Midbrain (tissue), 1 donor: Measurements from ENCODE around the gene LASP1.

Experiments
- DNase-seq: peaks from one replicate; lab custom pipeline; 2025; lab: John Stamatoyannopoulos, UW

The LASP1 gene

GRCh38 chr17:38868817-38869525, 887 bp upstream of the LASP1 start:
- DNase-seq, result peak; percentile 91

DNA sequence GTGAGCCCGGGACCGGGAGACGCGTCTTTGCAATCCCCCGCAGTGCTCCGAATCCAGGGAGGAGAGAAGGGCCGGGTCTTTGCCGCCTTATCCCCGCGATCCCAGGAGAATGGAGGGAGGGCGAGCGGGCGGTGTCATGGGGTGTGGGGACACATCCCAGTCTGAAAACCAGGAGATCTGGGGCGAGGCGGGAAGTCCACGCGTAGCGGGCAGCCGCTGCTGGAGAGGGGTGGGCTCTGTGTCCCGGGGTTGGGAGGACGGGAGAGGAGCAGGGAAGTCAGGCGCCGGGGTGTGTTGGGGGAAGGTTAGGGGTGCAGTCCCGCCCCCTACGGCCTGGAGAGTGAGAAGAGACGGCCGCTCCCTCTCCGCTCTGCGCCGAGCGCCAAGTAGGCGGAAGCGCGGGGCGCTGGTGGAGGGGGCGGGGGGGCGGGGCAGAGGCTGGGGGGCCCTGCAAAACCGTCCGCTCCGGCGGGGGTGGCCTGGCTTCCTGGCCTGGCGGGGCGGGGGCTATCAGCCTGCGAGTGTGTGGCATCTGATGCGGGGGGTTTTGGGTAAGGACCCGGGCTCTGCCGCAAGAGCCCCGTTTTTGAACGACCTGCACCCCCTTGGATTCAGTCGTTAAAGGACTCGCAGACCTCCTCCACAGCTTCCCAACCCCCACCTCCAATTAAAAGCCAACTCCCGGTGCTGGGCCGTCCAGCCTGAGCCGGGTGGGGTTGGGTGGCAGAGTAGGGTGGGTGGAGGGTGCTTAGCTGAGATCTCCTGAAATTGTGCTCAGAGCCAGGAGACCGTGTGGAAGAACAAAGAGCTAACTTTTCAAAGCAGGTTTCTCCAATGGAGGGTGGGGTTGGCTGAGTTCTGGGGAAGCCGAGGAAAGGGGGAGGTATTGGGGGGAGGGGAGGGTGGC, 654 bp downstream of the LASP1 start:
- DNase-seq, result peak; percentile 65

DNA sequence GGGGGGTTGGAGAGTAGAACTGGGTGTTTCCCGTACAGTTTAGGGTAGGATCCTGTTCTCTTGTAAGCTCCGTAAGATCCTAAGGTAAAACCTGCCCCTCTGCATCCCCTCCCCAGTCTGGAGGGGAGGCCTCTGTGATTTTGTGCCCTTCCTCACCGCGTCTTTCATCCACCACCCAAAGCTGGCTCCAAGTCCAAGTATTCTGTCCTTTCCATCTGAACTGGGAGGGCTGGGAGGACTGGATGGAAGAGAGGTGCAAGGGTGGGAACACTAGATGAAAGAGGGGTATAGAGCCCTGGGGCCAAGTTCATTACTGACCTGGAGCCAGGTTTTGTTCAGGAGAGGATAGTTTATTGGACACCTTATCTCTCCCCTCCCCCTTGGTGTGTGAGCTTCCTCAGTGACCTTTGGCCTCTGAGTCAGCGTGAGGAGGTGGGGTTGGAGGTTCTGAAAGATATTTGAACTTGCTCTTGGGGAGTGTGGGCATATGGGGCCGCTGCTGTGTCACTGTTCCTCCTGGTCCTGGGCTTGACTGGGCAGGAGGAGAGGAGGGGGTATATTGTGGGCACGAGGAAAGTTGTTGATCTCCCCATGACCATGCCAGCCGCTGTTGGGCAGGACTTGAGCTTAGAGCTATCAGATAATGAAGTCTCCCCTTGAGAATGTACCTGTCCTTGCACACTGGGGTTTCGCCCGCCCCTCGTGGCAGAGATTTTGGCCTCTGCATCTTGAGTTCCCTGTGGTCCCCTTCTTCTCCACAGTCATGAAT, 1.6 kb downstream of the LASP1 start:
- no peak for DNase-seq

DNA sequence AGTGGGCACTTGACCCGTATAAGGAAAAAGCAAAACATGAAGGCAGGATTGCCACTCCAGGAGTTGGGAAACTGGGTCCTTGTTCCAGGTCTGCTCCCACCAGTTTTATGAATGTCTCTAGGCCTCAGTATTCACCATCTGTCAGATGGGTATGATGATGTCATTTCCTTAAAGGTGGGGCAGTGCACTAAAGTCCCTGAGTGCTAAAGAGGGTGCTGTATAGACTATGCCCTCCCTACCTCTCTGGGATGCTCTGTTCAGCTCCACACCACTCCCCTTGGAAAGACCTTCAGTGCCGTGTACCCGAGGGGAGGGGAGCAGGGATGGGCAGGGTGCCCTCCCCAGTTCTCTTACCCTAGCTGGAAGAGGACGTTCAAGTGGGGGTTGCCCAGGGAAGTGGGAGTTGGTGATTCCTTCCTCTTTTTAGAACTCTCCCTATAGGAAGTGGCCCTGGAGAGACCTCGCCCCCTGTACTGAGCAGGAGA, 2.2 kb downstream of the LASP1 start:
- DNase-seq, result no peak

DNA sequence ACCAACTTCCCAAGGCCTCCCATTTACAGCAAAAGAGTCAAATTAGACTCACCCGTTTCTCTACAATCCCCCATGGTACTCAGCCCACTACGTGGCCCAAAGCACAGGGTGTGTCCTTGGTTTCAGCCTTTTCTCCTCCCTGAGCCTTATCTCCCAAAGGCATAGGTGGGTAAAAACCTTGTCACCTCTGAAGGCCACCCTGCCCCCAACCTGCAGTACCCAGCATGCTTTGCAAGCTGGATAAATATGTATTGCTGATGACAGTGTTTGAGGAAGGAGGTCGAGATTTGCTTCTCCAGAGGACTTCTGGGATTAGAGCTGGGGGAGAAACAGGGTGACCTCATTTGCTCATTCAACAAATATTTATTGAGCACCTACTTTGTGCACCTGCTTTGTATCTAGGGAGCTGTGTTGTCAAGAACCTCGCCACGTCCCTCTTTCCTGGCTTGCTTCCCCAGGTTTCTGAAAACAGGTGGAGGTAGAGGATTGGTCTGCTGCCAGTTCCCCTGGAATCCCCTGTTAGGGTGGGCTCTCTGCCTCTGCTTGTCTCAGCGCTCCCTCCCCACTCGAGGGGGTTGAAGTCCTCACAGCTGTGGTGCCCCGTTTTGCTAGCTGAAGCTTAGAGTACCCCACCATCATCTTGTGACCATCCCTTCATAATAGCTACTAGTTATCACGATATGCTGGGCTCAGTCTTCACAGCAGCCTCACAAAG, 3.0 kb downstream of the LASP1 start:
- no peak for DNase-seq

DNA sequence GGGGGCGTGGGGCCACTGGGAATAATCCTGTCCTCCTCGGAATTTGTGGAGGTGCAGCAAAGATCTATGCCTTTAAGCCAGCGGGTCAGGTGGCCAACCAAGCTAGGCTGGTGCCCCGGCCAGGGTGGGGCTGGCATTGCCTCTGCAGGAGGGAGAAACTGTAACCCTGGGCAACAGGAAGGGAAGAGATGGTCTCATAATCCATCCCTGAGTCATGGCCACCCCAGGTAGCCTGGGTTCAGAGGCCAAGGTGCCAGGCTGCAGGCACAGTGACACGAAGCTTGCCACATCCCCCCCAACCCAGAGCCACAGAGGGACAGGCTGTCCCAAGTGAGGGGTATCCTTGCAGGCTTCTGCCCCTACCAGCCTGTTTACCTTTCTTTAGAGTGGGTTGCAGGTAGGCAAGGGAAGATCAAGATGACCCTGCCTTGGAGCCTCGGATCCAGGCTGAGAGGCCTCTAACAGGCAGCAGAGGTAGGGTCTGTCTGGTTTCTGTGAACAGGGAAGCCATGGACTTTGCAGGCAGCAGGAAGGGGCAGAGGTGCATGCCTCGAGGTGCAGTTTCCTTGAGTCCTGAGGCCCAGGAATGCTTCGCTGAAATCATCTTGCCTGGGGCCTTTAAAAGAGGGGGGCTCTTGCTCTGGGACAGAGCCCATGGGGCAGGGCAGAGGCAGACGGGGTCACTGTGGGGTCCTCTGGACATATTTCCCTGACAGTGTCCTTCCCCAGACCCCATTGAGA, 4.0 kb downstream of the LASP1 start:
- no peak for DNase-seq

DNA sequence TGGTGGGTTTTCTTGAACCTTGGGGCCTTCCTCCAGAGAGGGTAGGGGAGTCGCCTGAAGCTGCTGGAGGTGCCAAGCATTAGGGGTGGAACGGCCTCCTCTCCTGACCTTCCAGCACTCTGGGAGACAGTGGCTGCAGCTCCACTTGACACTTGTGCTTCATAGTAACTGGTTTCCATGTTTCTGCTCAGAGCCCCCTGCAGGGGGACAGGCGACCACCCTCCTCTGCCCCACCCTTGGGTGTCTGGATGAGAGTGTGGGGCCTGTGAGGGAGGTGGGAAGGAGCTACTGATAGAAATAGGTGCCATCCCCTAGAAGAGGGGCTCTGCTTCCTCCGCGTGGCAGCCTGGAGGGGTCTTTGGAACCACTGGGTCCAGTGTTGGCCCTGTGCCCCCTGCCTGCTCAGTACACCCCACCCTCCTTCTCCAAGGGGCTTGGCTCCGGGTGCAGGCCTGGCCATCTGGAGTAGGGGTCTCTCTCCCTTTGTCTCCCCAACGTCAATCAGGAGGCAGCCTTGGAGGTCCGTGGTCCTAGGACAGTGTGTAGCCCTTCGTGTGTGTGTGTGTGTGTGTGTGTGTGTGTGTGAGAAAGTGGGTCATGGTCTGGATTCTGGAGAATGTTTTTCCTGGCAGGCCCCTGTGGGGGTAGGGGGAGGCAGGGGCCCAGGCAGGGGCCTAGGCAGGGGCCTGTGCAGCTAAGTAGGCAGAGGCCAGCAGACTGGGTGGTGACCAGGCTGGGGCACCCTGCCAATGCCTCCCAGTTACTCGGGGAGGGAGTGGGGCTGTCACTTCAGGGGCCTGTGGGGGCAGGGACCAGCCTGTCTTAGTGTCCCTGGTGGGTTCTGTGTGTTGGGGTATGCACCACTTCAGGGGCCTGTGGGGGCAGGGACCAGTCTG, 4.9 kb downstream of the LASP1 start:
- DNase-seq, result no peak

DNA sequence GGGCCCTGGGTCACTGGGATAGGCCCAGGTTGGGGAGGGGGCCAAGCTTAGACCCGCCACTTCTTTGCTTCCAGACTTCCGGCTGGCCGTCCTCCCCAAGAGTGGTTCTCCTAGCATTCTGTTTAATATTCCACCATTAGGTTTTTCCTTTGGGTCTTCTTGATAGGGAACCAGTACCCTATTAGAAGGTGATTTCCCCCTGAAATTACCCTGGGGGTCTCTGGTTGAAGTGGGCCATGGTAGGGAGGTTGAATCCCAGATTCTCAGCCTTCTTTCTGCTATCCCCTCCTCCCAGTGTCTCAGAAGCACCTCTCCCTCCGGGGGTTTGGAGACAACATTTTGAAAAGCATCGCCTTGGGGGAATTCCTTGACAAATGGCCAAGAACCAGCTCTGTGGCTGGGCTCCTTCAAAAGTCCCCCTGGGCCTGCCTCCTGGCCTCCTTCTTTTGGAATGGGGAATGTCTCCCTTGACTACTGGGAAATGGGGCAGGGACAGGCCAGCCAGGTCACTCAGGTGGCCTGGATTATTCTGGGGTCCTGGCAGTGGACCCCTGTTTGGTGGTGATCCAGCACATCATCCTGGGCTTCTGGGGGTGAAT, 5.7 kb downstream of the LASP1 start:
- no peak for DNase-seq

GRCh38 chr17:38877130-38877851, 7.4 kb downstream of the LASP1 start:
- DNase-seq, result peak; percentile 45

DNA sequence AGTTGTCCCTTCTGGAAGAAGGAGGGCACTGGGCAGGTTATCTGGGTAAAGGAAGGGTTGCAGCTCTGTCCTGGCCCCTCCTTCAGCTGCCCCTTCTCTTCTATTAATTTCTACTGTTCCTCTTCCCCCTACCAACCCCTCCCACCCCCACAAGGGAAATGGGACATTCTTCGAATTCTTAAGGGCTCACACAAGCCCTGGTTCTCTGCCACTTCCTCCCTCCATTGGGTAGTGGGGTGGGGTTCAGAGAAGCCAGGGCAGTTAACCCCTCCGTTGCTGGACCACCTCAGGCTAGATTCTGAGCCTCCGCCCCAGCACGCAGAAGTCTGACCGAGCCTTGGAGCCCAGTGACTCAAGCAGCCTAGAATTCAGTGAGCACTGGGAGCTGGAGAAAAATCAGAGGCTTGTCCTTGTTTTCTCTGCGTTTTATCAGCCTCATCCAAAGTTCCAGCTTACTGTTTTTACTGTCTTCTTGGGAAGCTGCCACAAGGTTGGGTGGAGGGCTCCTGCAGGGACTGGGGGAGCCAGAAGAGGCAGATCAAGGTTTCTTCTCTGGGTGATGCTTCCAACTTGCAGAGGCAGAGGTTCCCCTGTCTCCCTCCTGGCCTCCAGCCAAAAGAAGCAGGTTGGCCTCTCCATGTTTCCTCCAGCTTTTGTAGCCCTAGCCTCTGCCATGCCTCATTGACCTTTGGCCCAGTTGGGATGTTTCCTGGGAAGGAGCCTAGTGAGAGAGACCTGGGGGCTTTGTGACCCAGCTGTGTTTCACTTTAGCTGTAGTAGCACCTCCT, 10.2 kb downstream of the LASP1 start:
- no peak for DNase-seq

- DNase-seq, result no peak
Observed at GRCh38 chr17:38881600-38882191, 11.8 kb downstream of the LASP1 start.

- DNase-seq, result no peak
Observed at GRCh38 chr17:38882870-38883269, 13.0 kb downstream of the LASP1 start.

- DNase-seq, result peak; percentile 40
Observed at GRCh38 chr17:38883592-38884526, 14.0 kb downstream of the LASP1 start.

- no peak for DNase-seq
Observed at GRCh38 chr17:38885044-38885727, 15.3 kb downstream of the LASP1 start.

- peak; percentile 72 for DNase-seq
Observed at GRCh38 chr17:38885728-38886642, 16.1 kb downstream of the LASP1 start.
